Hematopoietic multipotent progenitor cell treated with erythropoietin and hydrocortisone succinate and interleukin-3 and kit ligand, for 4 days (in vitro differentiated cells): ENCODE results near the gene MSANTD3.

Experiments used
- DNase-seq: peaks from one replicate; pipeline ENCODE4 v3.0.0-alpha.2; 2015

Gene MSANTD3

GRCh38 chr9:100466829-100467221 lies 39.9 kb downstream of the MSANTD3 start:
- no peak for DNase-seq

- DNase-seq = no peak
Measured at GRCh38 chr9:100468041-100468440, 41.1 kb downstream of the MSANTD3 start.

- DNase-seq = peak; percentile 71
Measured at GRCh38 chr9:100472268-100472667, 45.3 kb downstream of the MSANTD3 start.

- DNase-seq = peak; percentile 75
Measured at GRCh38 chr9:100472788-100473275, 45.9 kb downstream of the MSANTD3 start, which contains the start of gene TMEFF1. Gene TMEFF1 (plus strand): TSS chr9:100473149. CDS start chr9:100473545, 396 bp downstream.

GRCh38 chr9:100473276-100474081 lies 46.5 kb downstream of the MSANTD3 start:
- DNase-seq = peak; percentile 64

- DNase-seq = peak; percentile 19
Measured at GRCh38 chr9:100474082-100474923, 47.4 kb downstream of the MSANTD3 start.

DNA sequence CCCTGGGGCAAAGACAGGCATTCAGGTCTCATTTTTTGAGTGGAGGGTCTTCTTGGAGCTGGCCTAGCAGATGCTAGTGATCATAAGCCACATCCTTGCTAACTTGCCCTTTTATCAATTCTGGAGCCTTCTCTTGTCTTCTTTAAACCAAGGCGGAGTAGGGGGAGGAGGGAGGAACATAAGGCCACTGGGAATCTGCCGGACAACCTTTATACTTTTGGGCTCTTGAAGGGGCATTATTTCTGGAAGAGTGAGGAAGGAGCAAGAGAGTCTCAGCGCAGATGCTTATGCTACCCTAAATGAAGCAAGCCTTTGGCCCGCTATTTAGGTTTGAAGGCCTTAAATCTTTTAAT lies 48.0 kb downstream of the MSANTD3 start:
- no peak for DNase-seq

GRCh38 chr9:100477241-100477640 lies 50.3 kb downstream of the MSANTD3 start:
- no peak for DNase-seq

DNA sequence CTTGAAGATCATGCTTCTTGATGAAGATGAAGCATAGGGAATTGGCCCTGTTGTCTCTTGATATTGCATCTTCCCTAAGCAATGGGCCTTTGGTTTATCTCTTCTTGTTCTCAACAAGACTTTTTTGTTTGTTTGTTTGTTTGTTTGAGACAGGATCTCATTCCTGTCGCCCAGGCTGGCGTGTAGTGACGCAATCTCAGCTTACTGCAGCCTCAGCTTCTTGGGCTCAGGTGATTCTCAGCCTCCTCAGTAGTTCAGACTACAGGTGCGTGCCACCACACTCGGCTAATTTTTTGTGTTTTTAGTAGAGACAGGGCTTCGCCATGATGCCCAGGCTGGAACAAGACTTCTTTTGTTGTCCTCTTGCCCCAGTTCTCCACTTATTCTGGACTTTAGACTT lies 51.2 kb downstream of the MSANTD3 start:
- no peak for DNase-seq

DNA sequence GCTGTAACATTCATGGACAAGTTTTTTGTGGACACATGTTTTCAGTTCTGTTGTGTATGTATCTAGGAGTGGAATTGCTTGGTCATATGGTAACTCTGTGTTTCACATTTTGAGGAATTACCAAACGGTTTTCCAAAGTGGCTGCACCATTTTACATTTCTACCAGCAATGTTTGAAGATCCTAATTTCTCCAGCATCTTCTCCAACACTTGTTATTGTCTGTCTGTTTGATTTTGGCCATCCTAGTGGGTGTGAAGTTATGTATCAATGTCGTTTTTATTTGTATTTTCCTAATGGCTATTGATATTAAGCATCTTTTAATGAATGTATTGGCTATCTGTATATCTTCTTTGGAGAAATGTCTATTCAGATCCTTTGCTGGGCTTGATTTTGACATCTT lies 52.9 kb downstream of the MSANTD3 start:
- DNase-seq = no peak

- DNase-seq = no peak
Measured at GRCh38 chr9:100485196-100485595, 58.3 kb downstream of the MSANTD3 start.

GRCh38 chr9:100486479-100487176 lies 59.7 kb downstream of the MSANTD3 start:
- peak; percentile 9 for DNase-seq

GRCh38 chr9:100488177-100488576 lies 61.2 kb downstream of the MSANTD3 start:
- no peak for DNase-seq

DNA sequence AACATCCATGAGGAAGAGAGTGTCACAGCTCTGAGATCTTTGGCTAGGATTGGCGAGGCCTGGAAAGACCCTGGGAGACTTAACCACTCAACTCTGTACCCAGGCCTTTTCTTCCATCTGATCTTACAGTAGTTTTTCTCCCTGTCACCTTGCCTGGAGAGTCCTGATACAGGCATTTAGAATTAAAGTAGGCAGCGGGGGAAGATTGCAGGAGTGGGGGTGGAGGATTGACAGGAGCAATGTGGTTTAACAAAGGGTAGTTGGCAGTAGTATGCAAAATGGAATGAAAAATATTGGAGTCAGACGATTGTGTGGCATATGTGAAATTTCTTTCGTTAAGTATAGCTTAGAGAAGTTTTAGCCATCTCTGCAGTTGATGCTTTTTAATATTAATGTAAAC lies 62.9 kb downstream of the MSANTD3 start:
- no peak for DNase-seq

- DNase-seq = peak; percentile 52
Measured at GRCh38 chr9:100492952-100493351, 66.0 kb downstream of the MSANTD3 start.

DNA sequence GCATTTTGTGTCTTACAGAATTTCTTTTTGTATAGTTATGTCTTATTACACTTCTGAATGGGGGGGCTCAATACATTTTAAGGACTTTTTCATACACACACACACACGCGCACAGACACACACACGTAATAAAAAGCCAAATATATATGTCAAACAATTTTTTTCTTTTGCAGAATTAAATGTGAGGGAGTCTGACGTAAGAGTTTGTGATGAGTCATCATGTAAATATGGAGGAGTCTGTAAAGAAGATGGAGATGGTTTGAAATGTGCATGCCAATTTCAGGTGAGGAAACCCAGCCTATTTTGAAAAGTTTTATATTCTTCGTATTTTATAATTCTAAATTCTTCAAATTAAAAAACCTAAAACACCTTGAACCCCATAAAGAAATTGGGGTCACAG lies 71.6 kb downstream of the MSANTD3 start:
- DNase-seq = peak; percentile 13

DNA sequence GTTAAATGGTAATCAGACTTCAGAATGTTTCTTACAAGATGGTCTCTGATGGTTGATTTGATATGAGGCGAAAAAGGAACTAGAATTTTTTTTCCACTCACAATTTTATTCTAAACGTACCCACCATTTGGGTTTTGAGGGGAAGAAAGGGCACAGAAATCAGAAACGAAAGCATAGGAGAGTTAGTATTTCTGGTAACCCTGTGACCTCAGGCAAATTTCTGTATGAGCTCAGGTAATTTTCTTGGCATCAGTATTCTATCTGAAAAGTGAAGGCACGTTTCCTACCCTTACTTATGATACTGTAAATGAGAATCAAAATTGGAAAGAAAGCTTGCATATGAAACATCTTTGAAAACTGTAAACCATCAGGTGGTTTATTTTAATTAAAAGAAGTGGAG lies 72.5 kb downstream of the MSANTD3 start:
- peak; percentile 29 for DNase-seq

DNA sequence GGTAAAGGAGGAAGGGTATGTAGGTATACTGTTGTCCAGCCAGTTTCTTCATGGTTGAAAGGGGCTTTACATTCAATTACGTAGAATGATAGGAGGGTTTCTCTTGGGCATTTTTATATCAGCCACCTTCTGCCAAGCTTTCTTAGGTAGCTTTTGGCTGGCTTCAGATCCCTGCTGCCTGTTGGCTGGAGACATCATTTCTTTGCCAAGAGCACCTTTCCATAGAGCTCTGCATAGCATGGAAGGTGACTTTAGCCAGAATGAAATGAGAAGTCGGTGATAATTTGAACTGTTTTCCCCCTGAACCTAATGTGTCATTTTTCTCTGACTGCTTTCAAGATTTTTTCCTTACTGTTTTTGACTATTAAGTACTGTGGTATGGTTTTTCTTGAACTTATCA lies 72.9 kb downstream of the MSANTD3 start:
- no peak for DNase-seq
